Measurements from ENCODE around the gene CPT1C.
A peak's percentile ranks its signal among the peaks of the same experiment; 100 is the strongest.

CPT1C gene

DNA sequence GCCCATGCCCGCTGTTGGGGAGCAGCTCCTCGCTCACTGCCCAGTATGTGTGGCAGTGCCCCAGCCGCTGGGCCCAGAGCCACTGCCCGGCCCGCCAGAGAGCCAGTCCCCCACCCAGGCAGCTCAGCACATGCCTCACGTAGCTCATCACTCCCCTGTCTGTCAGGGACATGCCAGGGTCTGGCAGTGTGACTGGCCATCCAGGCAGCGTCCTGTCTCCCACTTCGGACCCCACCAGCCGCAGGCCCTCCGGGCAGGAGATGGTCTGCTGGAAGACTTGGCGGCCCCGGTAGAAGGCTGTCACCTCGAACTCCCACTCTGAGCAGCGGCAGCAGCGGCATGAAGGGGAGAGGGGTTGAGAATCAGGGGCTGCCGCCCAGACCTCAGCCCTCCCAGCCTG is 28.9 kb upstream of the CPT1C start:
- no peak for DNase-seq

DNA sequence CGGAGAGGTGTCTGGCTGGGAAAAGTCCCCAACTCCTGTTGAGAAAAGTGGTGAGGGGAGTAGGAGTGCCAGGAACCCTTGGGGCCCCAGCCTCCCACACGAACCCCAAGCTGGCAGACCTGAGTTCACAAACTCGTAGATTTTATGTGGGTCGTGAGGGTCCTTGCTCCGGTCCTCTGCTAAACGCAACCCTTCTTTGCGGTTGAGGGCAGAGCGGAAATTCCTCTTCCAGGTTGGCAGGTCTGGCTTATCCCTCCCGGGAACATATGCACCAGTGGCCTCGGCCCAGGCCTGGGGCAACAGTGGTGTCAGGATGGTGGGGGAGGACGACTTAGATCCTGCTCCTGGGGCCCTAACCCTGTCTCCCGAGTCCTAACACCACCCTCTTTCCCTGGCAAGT is 27.7 kb upstream of the CPT1C start:
- DNase-seq, result no peak

DNA sequence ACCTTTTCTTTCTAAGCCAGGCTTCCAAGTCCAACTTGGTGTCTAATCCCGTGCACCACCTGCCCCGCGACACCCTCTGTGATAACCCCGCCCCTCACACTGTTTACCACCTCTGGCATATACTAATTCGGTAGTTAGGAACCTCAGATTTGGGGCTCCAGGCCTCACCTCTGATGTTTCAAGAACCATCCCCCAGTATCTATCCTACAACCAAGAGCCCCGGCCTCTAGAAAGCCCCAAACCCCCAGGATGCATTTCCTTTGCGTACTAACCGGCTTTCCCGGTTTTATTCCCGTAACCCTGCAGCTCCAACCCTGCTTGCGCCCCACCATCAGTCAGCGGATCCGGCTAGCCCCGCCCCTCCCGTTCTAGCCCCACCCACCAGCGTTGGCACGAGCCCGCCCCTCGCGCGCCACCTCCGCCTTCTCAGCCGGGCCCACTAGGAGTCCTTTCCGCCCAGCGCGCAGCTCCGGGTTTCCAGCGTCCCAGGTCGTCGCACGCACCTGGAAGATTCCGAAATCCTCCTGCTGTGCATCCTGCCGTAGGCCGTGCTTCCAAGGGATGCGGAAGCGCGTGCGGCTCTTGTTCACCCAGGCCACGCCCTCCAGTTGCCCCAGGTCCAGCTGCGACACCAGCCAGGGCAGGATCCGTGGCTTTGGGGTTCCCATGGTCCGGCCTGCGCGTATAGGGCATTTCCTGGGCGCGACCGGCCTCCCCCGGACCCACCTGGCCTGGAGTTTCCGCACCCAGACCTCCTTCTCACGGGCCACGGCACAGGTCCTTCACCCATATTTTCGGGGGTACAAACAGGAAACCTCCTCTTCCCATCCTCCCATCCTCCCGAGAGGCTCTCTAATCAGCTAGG is 26.5 kb upstream of the CPT1C start:
- peak; percentile 91 for DNase-seq

DNA sequence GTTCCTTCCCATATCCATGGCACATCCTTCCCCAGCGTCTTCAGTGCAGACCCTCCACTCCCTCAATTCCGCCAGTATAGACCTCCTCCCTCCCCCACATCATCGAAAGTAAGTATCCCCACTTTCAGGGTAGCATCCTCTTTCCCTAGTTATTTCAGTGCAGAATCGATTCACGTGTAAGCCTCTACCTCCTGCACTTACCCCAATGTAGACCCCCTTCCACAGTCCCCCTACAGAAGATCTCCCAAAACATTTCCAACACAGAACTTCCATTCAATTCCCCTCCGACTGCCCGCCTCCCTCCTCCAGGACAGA is 25.9 kb upstream of the CPT1C start:
- DNase-seq, result no peak

DNA sequence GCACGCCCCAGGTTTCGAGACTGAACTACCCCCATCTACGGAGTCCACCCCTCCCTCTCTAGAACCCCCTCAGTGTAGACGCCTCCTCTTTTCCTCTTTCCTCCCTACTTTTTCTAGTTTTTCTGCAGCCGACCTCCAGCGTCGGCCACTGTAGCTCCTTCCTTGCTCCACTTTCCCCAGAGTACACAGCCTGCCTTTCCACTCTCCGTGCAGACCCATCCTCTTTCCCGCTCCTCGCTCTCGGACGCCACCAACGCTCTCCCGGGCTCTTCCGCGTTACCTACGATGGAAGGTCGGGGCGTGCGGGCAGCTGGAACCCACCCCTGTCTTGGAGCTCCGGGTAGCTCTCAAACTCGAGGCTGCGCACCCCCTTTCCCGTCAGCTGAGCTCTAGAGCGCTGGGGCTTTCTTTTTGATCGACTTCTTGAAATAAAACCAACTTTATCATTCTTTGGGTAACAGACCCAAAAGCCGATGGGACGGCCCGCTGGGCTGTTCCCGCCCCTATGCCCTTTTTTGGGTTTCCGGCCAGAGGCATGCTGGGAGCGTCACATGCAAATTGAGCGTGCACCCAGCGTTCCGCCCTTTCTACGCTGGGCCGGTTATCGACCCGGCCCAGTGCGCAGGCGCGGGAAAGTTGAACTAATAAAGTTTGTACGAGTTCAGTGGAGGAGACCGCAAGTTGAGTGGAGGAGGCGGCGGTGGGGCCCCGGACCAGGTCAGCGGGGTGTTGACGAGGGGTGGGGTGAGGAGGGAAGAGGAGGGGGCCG is 25.4 kb upstream of the CPT1C start, which contains the start of the genes BCL2L12 and IRF3:
BCL2L12 (plus strand) TSS at position 583 of the 769 bp plus-strand sequence. CDS start 760 bp downstream, outside the sequence.
IRF3 (minus strand) TSS at position 507 of the 769 bp plus-strand sequence. CDS start 1,019 bp downstream, outside the sequence.
- DNase-seq, result peak; percentile 100

DNA sequence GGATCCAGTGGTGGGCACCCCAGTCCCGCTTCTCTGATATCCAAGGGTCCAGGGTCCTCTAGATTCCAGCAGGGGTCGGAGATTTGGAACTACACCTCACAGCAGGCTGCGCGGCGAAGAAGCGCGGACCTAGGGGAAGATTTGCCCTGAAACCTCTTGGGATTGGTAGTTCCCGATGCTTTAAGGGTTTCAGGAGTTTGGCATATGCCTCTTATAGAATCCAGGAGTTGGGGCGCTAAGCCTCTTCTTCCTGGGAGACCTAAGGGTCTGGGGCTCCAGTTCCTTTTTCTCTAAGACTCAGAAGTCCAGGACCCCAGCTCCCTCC is 24.8 kb upstream of the CPT1C start:
- no peak for DNase-seq

DNA sequence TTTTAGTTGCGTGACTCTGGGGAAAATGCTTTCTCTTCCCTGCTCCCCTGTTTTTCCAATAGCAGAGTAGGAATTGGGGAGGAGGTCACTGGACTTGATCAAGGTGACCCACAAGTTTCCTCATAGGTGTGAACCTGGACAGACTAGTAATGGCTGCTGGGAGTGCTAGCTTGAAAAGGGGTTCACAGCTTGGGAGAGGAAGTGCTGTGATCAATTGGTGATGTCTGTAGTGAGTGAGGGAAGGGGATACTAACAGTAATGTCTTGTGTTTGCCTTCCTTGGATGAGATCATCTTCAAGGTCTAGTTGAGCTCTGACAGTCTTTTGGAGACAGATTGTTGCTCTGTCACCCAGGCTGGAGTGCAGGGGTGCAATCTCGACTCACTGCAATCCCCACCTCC is 23.4 kb upstream of the CPT1C start:
- DNase-seq, result no peak

DNA sequence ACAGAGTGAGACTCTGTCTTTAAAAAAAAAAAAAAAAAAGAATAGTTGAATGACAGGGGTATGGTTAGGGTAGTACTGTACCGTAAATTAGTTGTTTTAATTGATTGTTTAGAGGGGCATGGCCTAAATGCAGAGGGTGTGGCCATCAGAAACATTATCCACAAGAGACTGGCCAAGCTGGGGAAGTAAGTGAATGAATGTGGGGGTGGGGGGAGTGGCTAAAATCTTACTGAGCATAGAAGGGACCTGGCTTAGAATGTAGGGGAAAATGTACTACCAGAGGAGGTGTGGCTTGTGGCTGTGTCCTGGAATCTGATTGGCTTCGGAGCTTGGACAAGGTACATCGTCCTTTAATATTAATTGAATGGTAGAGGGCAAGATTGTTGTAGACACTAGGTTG is 21.4 kb upstream of the CPT1C start:
- no peak for DNase-seq

DNA sequence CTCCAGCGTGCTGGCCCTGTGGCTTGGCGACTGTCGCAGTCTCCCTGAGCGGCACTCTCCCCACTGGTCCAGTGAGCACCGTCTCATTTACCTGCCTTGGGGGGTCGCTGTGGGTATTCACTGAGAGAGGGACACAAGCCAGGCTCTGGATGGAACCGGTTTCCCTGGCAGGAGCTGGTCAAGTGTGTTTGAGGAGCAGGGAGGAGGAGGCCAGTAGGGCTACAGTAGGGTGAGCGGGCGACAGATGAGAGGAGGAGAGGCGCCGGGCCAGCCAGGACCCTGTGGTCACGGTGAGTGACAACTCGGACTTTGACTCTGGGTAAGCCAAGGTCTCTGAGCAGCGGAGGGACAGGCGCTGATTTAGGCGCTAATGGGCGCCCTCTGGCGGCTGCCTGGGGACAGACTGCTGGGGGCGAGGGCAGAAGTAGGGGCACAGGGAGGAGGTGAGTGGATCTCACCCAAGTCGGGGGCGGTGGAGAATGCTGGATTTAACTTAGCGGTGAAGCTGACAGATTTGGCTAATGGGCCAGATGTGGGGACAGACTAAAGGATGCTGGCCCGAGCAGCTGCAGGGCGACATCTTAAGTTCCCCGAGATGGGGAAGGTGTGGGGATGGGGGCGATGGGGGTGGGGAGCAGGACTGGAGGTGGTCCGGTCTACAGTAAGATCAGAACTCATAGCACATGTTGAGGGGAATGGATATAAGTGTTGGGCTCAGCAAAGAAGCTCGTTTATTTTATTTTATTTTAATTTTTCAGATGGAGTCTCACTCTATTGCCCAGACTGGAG is 18.6 kb upstream of the CPT1C start:
- DNase-seq, result peak; percentile 81

DNA sequence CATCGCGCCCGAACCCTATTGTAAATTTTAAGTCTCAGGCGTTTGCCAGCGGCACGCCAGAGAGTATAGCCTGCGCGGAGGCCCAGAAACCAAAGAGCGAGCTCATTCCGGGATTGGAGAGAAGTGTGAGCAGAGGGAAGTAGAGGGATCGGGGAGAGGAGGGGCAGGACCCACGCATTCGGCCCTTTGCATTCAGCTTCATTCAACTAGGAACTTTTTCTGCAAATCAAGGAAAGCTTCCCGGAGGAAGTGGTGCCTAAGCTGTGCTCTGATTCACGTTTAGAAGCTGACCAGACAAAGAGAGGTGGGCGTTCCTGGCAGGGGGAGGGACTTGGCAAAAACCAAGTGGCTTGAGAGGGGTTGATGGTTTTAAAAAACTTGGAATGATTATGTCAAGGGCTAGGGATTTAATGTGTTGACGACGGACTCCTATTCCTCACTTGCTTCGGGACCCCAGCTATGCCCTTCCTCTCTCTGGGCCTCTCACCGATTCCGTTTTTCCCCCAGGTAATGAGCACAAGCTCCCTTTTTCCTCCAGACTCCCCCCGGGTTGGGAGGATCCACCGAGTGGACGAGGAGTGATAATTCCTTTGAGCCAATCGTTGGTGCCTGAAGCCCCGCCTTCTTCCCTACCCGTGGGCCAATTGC is 14.7 kb upstream of the CPT1C start:
- DNase-seq, result peak; percentile 75

DNA sequence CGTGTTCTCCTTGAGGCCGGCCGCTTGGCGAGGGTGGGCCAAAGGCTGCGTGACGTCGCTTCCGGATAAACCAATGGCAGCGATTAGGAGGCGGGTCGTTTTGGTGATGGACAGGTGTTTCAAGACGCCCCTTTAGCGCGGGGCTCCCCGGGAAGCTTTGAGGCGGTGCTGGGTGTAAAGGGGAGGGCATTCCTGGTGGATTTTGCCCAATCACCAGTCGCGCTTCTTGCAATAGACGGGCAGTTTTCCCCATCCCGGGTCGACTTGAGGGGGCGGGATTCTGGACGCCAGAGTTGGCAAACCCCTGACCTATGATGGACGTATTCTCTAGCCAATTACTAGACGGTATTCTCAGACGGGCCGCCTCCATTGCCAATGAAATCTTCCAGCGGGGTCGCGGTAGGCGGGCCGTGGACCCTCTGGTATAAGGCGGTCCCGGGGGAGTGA is 14.1 kb upstream of the CPT1C start:
- DNase-seq, result peak; percentile 99

DNA sequence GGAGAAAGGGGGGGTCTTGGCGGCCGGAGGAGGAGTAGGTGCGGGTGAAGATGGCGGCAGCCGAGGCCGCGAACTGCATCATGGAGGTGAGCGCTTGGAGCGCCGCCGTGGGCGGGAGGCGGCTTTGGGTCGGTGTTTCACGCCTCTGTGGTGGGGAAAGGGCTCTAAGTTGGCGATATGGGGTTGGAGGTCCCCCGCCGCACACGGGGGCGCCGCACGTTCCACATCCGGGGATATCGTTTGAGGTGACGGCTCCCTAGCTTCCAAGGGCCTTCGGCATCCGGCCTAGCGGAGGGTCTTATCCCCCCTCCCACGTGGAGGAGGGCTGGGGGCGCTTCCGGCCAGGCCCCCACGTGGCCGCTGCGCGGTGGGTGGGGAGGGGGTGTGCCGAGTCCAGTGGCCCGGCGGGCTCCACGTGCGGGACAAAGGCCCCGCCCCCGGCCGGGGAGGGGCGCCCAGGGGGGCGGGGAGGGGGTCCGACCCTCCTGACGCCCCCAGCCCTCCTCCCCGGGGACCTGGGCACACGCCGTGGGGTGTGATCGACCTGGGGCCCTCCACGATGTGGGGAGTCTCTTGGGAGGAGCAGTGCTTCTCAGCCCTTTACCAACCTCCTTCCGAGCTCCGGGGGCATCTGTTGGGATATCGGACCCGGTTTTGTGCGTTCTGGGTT is 13.6 kb upstream of the CPT1C start, which contains the start of gene PRMT1:
PRMT1 (plus strand) TSS at position 41 of the 670 bp plus-strand sequence; CDS start at position 51, 10 bp downstream.
- peak; percentile 52 for DNase-seq

DNA sequence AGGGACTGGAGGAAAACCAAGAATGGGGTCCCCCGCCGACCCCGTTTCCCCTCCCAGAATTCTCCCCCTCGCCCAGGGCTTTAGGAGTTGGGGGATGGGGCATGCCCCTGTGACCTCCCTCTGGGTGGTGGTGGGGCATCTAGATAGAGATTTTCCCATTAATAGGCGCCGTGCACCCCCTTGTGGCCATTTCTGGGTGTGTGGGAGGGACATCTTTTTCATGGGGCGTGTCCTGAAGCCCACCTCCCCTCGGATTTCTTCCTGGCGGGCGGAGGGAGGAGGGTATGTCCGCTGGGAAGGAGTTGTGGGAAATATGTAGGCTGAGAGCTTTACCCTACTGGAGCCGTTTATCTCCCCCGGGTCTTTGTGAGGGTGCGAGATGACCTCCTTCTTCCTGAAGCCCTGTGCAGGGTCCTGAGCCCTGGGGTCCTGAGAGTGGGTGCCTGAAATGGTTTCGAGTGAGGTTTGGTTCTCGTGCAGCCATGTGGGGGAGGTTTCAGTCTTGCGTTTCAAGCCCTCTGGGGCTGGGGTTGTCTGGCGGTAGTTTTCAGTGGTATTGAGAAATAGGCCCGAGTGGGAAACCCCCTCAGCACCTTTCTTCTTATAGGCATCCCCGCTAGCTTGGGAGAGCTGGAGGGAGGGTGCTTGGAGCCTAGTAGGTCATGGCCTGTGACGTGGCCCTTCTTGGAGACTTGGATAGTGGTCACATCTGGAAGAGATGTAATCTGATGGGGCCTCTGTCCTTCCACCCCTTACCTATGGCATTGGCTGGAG is 12.8 kb upstream of the CPT1C start:
- DNase-seq, result peak; percentile 86

DNA sequence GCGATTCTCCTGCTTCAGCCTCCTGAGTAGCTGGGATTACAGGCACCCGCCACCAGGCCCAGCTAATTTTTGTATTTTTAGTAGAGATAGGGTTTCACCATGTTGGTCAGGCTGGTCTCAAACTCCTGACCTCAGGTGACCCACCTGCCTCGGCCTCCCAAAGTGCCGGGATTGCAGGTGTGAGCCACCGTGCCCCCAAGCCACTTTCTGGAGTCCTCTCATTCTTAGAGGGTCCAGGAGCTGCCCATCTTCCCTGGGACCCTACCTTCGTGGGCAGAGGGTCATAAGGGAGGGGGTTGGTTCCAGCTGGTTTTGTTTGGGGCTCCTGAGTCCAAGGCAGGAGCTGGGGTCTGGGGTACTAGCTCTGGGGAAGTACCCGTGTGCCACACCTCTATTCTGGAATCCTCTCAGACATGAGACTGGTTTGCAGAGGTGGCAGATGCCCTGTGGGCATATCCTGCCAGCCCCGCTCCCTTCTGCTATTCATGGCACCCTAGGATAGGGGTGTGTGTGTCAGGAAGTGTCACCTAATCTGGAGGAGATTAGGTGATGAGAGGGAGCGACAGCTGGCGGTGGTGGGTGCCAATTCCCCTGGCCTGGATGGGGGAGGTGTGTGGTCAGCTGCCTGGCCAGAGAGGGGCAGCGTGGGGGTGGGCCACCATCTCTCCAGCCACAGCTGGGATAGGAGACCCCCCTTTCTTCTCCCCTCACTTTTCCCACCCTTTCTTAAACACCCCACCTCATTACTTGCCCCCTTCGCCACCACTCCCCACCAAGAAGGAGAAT is 11.7 kb upstream of the CPT1C start:
- no peak for DNase-seq

DNA sequence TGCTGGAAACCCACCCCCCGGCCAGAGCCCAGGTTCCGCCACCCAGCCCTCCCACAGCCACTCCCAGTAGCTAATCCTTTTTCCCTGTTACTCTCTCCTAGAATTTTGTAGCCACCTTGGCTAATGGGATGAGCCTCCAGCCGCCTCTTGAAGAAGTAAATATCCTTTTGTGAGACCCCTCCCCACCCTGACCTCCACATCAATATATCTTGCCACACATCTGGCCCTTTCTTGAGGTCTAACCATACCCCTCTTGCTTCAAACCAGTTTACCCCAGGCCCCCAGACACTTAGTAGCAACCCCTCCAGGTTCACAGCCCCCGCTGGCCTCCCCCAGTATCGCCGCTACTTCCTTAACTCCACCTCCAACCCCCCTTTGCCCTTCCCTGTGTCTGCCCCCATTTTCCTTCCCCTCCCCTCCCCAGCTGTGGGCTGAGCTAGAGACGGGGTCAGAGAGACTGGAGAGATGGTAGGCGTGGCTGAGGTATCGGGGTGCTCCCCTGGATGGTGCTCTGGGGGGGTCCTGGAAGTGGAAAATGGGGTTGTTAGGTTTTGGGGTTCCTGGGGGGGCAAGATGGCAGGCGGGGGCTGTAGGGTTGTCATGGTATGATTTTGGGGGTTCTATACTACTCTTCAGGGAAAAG is 11.0 kb upstream of the CPT1C start:
- DNase-seq, result no peak

DNA sequence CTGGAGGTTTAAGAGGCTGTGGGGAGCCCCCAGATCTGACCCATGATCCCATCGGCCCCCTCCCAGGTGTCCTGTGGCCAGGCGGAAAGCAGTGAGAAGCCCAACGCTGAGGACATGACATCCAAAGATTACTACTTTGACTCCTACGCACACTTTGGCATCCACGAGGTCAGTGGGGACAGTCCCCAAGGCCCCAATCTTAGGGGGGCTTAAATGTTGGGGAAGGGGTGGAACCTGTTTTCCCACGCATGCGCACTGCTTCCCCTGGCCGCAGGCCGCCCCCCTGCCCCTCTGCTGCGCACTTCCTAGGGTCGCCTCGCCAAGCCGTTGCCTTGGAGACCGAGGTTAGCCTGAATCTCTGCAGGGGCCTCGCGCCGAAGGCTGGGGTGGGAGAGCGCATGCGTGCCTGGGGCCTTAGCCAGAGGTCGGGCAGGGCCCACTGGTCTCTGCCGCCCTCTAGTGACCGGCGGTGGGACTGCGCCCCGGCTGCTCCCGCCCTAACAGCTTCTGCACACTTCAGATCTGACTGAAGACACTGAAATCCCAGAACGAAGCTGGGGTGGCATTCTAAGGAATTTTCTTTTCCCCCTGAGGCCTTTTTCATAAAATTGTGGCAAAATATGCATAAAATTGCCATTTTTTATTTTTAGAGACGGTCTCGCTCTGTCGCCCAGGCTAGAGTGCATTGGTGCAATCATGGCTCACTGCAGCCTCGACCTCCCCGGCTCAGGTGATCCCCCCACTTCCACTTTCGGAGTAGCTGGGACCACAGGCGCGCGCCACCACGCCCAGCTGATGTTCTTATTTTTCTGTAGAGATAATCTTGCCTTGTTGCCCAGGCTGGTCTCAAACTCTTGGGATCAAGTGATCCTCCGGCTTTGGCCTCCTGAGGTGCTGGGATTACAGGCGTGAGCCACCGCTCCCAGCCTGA is 10.2 kb upstream of the CPT1C start:
- DNase-seq, result peak; percentile 95

DNA sequence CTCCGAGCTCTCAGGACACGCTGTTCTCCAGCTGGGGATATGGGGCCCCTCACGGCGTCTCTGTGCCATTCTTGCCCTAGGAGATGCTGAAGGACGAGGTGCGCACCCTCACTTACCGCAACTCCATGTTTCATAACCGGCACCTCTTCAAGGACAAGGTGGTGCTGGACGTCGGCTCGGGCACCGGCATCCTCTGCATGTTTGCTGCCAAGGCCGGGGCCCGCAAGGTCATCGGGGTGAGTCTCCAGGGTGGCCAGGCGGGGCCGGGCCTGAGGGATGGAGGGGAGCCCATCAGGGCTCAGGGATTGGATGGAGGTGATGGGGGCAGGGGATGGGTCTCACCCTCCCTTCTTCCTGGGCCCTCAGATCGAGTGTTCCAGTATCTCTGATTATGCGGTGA is 9.1 kb upstream of the CPT1C start:
- DNase-seq, result no peak

DNA sequence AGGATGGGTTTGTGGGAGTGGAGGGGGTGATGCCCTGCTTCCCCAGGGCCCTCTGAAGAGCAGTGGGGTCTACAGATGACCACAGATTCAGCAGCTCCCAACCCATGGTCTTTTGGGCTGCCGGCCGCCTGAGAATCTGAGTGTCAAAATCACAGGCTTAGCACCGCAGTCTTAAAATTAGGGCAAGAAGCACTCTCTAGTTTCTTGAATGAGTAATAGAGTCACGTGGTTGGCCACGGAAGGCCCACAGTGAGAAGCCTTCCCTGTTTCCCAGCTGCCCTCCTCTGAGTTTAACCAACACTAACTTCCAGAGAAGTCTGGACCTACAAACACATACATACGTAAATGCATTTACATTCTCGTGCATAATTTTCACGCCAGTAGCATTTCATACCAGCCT is 8.6 kb upstream of the CPT1C start:
- DNase-seq, result no peak

DNA sequence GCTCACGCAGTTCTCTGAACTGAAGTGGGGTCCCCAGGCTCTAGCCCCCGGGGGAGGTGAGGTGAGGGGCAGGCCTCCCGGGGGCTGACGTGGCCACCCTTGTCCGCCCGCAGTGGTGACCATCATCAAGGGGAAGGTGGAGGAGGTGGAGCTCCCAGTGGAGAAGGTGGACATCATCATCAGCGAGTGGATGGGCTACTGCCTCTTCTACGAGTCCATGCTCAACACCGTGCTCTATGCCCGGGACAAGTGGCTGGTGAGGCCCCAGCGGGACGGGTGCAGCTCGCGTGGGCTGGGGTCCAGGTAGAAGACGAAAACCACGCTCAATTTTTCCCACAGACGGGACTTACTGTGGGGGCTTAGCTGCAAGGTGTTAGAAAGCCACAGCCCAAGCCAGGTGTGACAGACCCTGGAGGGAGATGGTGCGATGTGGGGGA is 7.1 kb upstream of the CPT1C start:
- no peak for DNase-seq

Measured in stimulated activated CD4-positive, alpha-beta T cell treated with anti-CD3 and anti-CD28 coated beads, Interleukin-4, amount 100 ng/mL, for 24 hours (primary cell).